Ascending aorta (tissue), 2 donors: Measurements from ENCODE around the gene WDR73. TPM values are rescaled to one million over a fixed set of nuclear protein-coding genes. Genes with fewer than 3 reads are reported as not detected.

Source experiments
- DNase-seq, 2 donors: peaks; one replicate each; pipeline ENCODE4 v3.0.0-alpha.2; 2019; ENCODE audit warnings: low spot score in 2 of 2
- H3K27ac ChIP-seq, 2 donors: fragments of 200-600 bp; sonication (generic); one replicate each; pipeline ENCODE4 v1.5.1; 2016 to 2017; ENCODE audit warnings: mild to moderate bottlenecking in 1 of 2
- H3K27me3 ChIP-seq: fragments of 200-600 bp; sonication (generic); one replicate; pipeline ENCODE4 v1.5.1; 2017
- H3K36me3 ChIP-seq, 2 donors: fragments of 200-600 bp; sonication (generic); one replicate each; pipeline ENCODE4 v1.5.1; 2016
- H3K4me1 ChIP-seq, 2 donors: fragments of 200-600 bp; sonication (generic); one replicate each; pipeline ENCODE4 v1.5.1; 2016 to 2017; ENCODE audit warnings: mild to moderate bottlenecking in 1 of 2
- H3K4me3 ChIP-seq, 2 donors: fragments of 200-600 bp; sonication (generic); one replicate each; pipeline ENCODE4 v1.5.1; 2016 to 2017; ENCODE audit warnings: mild to moderate bottlenecking in 1 of 2
- H3K9me3 ChIP-seq, 2 donors: fragments of 200-600 bp; sonication (generic); one replicate each; pipeline ENCODE4 v1.5.1; 2016
- CTCF ChIP-seq, 3 experiments: fragments of 200-600 bp in 2 of 3; fragments of 450-650 bp in 1 of 3; sonication (generic) in 2 of 3; IDR thresholded peaks; one replicate each; pipeline ENCODE4 v1.5.1; 2016 to 2019; ENCODE audit warnings: antibody characterized with exemption in 3 of 3, mild to moderate bottlenecking in 1 of 3, moderate library complexity in 1 of 3
- intact Hi-C: fragments of 100-400 bp; cut with DNase I; formaldehyde crosslinking; loops from one replicate; pipeline ENCODE4 v1.15.1; 2023
- total RNA-seq: library from RNA; depleted of rRNA; stranded (reverse); fragments of >200 nt; gene quantifications from one replicate; pipeline ENCODE4 v1.1.0, GENCODE V29; 2016

Gene WDR73
- total RNA-seq, 1 donor from 2014 or later: 29.5 TPM

GRCh38 chr15:84609818-84610525 is 44.1 kb downstream of the WDR73 start:
- no peaks in the 10 kb centered on the region for H3K36me3 ChIP-seq
- no peak overlapping the region for H3K4me3 ChIP-seq
- DNase-seq: no peak
- H3K27me3 ChIP-seq: no peaks in the 10 kb centered on the region
- no peak for TF ChIP-seq CTCF (IDR thresholded peaks at IDR 0.05)
- intact Hi-C loops: no loop called here
- H3K9me3 ChIP-seq: no peaks in the 10 kb centered on the region
- H3K27ac ChIP-seq: no peak overlapping the region
- H3K4me1 ChIP-seq: no peaks in the 10 kb centered on the region

- intact Hi-C loops: no loop called here
- Histone ChIP-seq H3K36me3 (no peaks in the 10 kb centered on the region), H3K4me1 (no peaks in the 10 kb centered on the region), H3K27me3 (no peaks in the 10 kb centered on the region), H3K9me3 (no peaks in the 10 kb centered on the region), H3K27ac (no peak overlapping the region), H3K4me3 (no peak overlapping the region)
- no peak for TF ChIP-seq CTCF (IDR thresholded peaks at IDR 0.05)
- DNase-seq: no peak
These were observed 45.3 kb downstream of the WDR73 start for GRCh38 chr15:84608707-84609284.

GRCh38 chr15:84606653-84607120 is 47.4 kb downstream of the WDR73 start:
- no peak for TF ChIP-seq CTCF (IDR thresholded peaks at IDR 0.05)
- intact Hi-C loops: no loop called here

GRCh38 chr15:84605554-84605882 is 48.6 kb downstream of the WDR73 start:
- no peak for DNase-seq
- Histone ChIP-seq H3K27ac (no peak overlapping the region), H3K36me3 (no peaks in the 10 kb centered on the region), H3K4me1 (peaks cover 0 to 10% of the 10 kb centered on the region in 2 donors), H3K4me3 (no peak overlapping the region), H3K27me3 (no peaks in the 10 kb centered on the region), H3K9me3 (no peaks in the 10 kb centered on the region)
- intact Hi-C loops: no loop called here
- no peak for TF ChIP-seq CTCF (IDR thresholded peaks at IDR 0.05)

More at GRCh38 chr15:84606653-84607120, 47.4 kb downstream of the WDR73 start:
- DNase-seq: no peak
- Histone ChIP-seq H3K4me1 (peaks cover 0 to 3% of the 10 kb centered on the region in 2 donors), H3K36me3 (no peaks in the 10 kb centered on the region), H3K9me3 (no peaks in the 10 kb centered on the region), H3K27ac (no peak overlapping the region), H3K4me3 (no peak overlapping the region), H3K27me3 (no peaks in the 10 kb centered on the region)

- H3K36me3 ChIP-seq: no peaks in the 10 kb centered on the region
- peaks cover 0 to 11% of the 10 kb centered on the region in 2 donors for H3K4me1 ChIP-seq
- TF ChIP-seq CTCF (IDR thresholded peaks at IDR 0.05): no peak
- no peak overlapping the region for H3K27ac ChIP-seq
- DNase-seq: peak in 1 of 2 donors; percentile 45
- intact Hi-C loops: no loop called here
- no peaks in the 10 kb centered on the region for H3K9me3 ChIP-seq
- no peaks in the 10 kb centered on the region for H3K27me3 ChIP-seq
- H3K4me3 ChIP-seq: no peak overlapping the region
These were observed 49.1 kb downstream of the WDR73 start for GRCh38 chr15:84604826-84605553.
